Fibroblast of lung (primary cell): ENCODE measurements around the gene IL1RAP.

Experiments used
- CTCF ChIP-seq, 2 donors: IDR thresholded peaks in 1 of 2; conservative IDR thresholded peaks in 1 of 2; 1 replicate in 1 of 2; 2 replicates in 1 of 2; pipeline ENCODE4 v1.5.1; 2011 to 2012; ENCODE audit warnings: low read length in 2 of 2, control low read depth in 1 of 2, inconsistent platforms in 1 of 2, low read depth in 1 of 2, mild to moderate bottlenecking in 1 of 2
- EZH2 ChIP-seq: IDR thresholded peaks from 2 replicates; pipeline ENCODE4 v1.5.1; 2012; ENCODE audit warnings: low read length, control low read depth, mild to moderate bottlenecking; ENCODE audit errors: missing control alignments

- TF ChIP-seq CTCF (conservative IDR thresholded peaks at IDR 0.05 in 1 of 2, IDR thresholded peaks at IDR 0.05 in 1 of 2; ENCODE audit: low read depth in 1 of 2, low read length in 2 of 2): no peak
- no peak for TF ChIP-seq EZH2
These were observed 113.2 kb downstream of the IL1RAP start for GRCh38 chr3:190626951-190627620.
